Astrocyte (in vitro differentiated cells and primary cell): ENCODE data around the gene LIPC. TPM values are rescaled to one million over a fixed set of nuclear protein-coding genes. Genes with fewer than 3 reads are reported as not detected.

Experiments used
- DNase-seq: peaks from one replicate; pipeline ENCODE4 v3.0.0-alpha.2; 2010; ENCODE audit warnings: low read depth
- FAIRE-seq: peaks from 2 replicates; lab custom pipeline; 2011; peaks lifted over from hg19 to GRCh38; lab: Jason Lieb, UNC
- H2AFZ ChIP-seq: 2 replicates; pipeline ENCODE4 v1.6.0; 2012; ENCODE audit warnings: low read depth, low read length, inconsistent platforms
- H3K27ac ChIP-seq: 2 replicates; pipeline ENCODE4 v1.5.1; 2011; ENCODE audit warnings: low read depth, low read length, inconsistent platforms
- H3K27me3 ChIP-seq: 2 replicates; pipeline ENCODE4 v1.6.0; 2011; ENCODE audit warnings: low read length, inconsistent platforms; ENCODE audit not compliant: insufficient read depth
- H3K36me3 ChIP-seq: 2 replicates; pipeline ENCODE4 v1.5.1; 2011; ENCODE audit warnings: low read length, inconsistent platforms; ENCODE audit not compliant: insufficient read depth
- H3K4me1 ChIP-seq: 2 replicates; pipeline ENCODE4 v1.5.1; 2011; ENCODE audit warnings: low read length, inconsistent platforms; ENCODE audit not compliant: insufficient read depth
- H3K4me2 ChIP-seq: 2 replicates; pipeline ENCODE4 v1.6.0; 2012; ENCODE audit warnings: low read length, inconsistent platforms
- H3K4me3 ChIP-seq: 2 replicates; pipeline ENCODE4 v1.5.1; 2011; ENCODE audit warnings: low read depth, mild to moderate bottlenecking, low read length, inconsistent platforms; ENCODE audit not compliant: insufficient read depth
- H3K79me2 ChIP-seq: 2 replicates; pipeline ENCODE4 v1.6.0; 2012; ENCODE audit warnings: mild to moderate bottlenecking, low read length, inconsistent platforms; ENCODE audit not compliant: insufficient read depth
- H3K9ac ChIP-seq: 2 replicates; pipeline ENCODE4 v1.6.0; 2012; ENCODE audit warnings: mild to moderate bottlenecking, low read length, inconsistent platforms
- H3K9me3 ChIP-seq: 2 replicates; pipeline ENCODE4 v1.5.1; 2012; ENCODE audit warnings: low read depth, mild to moderate bottlenecking, low read length, inconsistent platforms; ENCODE audit not compliant: insufficient read depth
- H4K20me1 ChIP-seq: 2 replicates; pipeline ENCODE4 v1.6.0; 2012; ENCODE audit warnings: low read length, inconsistent platforms; ENCODE audit not compliant: insufficient read depth
- H3K27ac Mint-ChIP-seq: one replicate; pipeline ENCODE4 v1.8.0; 2021; ENCODE audit warnings: mild to moderate bottlenecking, mixed read lengths; ENCODE audit not compliant: unreplicated experiment
- H3K27me3 Mint-ChIP-seq: one replicate; pipeline ENCODE4 v1.8.0; 2021; ENCODE audit warnings: low read depth, mixed read lengths; ENCODE audit not compliant: unreplicated experiment
- H3K36me3 Mint-ChIP-seq: one replicate; pipeline ENCODE4 v1.8.0; 2021; ENCODE audit warnings: low read depth, mixed read lengths; ENCODE audit not compliant: unreplicated experiment
- H3K4me1 Mint-ChIP-seq: one replicate; pipeline ENCODE4 v1.8.0; 2021; ENCODE audit warnings: low read depth, mixed read lengths; ENCODE audit not compliant: unreplicated experiment
- H3K4me3 Mint-ChIP-seq: one replicate; pipeline ENCODE4 v1.8.0; 2021; ENCODE audit warnings: mild to moderate bottlenecking, moderate library complexity, mixed read lengths; ENCODE audit not compliant: unreplicated experiment
- H3K9me3 Mint-ChIP-seq: one replicate; pipeline ENCODE4 v1.8.0; 2021; ENCODE audit warnings: mild to moderate bottlenecking, mixed read lengths; ENCODE audit not compliant: unreplicated experiment
- CTCF ChIP-seq: IDR thresholded peaks from 2 replicates; pipeline ENCODE4 v1.5.1; 2011; ENCODE audit warnings: low read depth, mild to moderate bottlenecking, inconsistent platforms, low read length, moderate library complexity; ENCODE audit not compliant: insufficient read depth
- EZH2 ChIP-seq: IDR thresholded peaks from 2 replicates; pipeline ENCODE4 v1.6.1; 2012; ENCODE audit warnings: mild to moderate bottlenecking, low read length, inconsistent platforms; ENCODE audit not compliant: insufficient read depth
- total RNA-seq: library from RNA; stranded (reverse); gene quantifications from 2 replicates; pipeline ENCODE4 v1.2.1, GENCODE V29; 2021

Gene LIPC
- total RNA-seq, 1 donor from 2014 or later = not detected

GRCh38 chr15:58521293-58521991, 89.7 kb downstream of the LIPC start:
- no peak overlapping the region for H3K9ac ChIP-seq
- H3K4me3 ChIP-seq = no peak overlapping the region
- no peaks in the 10 kb centered on the region for H3K36me3 Mint-ChIP-seq
- no peaks in the 10 kb centered on the region for H4K20me1 ChIP-seq
- H3K4me3 Mint-ChIP-seq = peak overlapping the region; percentile 41
- no peaks in the 10 kb centered on the region for H3K36me3 ChIP-seq
- DNase-seq (peak; percentile 72), FAIRE-seq (no peak)
- H2AFZ ChIP-seq = peak overlapping the region; percentile 25
- H3K4me2 ChIP-seq = peak overlapping the region; percentile 33
- H3K27me3 Mint-ChIP-seq = peaks cover 2% of the 10 kb centered on the region
- H3K4me1 ChIP-seq = peaks cover 15% of the 10 kb centered on the region
- TF ChIP-seq EZH2 = no peak
- H3K79me2 ChIP-seq = no peaks in the 10 kb centered on the region
- H3K9me3 ChIP-seq = no peaks in the 10 kb centered on the region
- H3K27ac Mint-ChIP-seq = peak overlapping the region; percentile 23
- H3K27ac ChIP-seq = no peak overlapping the region
- peaks cover 32% of the 10 kb centered on the region for H3K4me1 Mint-ChIP-seq
- H3K9me3 Mint-ChIP-seq = no peaks in the 10 kb centered on the region
- no peaks in the 10 kb centered on the region for H3K27me3 ChIP-seq

DNA sequence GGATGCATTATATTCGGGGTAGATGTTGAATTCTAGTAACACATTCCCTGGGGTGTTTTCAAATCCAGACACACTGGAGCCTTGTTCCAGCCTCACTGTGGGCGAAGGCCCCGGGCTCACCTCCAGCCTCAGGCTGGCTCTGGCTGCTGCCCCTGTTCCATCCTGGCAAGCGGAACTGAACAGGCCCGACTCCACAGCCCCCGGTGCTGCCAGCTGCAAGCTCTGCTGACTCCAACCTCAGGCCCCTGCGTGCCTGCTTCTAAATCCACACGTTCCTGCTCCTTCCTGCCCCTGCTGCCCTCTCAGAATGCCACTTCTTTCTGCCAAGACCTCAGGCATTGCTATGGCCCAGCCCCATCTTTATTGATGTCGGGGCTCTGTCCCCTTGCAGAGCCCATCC, 90.6 kb downstream of the LIPC start:
- Histone ChIP-seq H4K20me1 (no peaks in the 10 kb centered on the region), H3K4me1 (peaks cover 15% of the 10 kb centered on the region), H3K4me2 (no peak overlapping the region), H3K27me3 (no peaks in the 10 kb centered on the region), H3K9ac (no peak overlapping the region), H3K27ac (no peak overlapping the region), H3K79me2 (no peaks in the 10 kb centered on the region), H3K36me3 (no peaks in the 10 kb centered on the region), H3K9me3 (no peaks in the 10 kb centered on the region), H2AFZ (no peak overlapping the region), H3K4me3 (no peak overlapping the region)
- Mint-ChIP-seq H3K36me3 (no peaks in the 10 kb centered on the region), H3K4me1 (peaks cover 28% of the 10 kb centered on the region), H3K9me3 (no peaks in the 10 kb centered on the region), H3K27ac (peak overlapping the region; percentile 49), H3K4me3 (no peak overlapping the region), H3K27me3 (peaks cover 2% of the 10 kb centered on the region)
- no peak for FAIRE-seq
- no peak for DNase-seq
- TF ChIP-seq EZH2 = no peak
- TF ChIP-seq CTCF = no peak

DNA sequence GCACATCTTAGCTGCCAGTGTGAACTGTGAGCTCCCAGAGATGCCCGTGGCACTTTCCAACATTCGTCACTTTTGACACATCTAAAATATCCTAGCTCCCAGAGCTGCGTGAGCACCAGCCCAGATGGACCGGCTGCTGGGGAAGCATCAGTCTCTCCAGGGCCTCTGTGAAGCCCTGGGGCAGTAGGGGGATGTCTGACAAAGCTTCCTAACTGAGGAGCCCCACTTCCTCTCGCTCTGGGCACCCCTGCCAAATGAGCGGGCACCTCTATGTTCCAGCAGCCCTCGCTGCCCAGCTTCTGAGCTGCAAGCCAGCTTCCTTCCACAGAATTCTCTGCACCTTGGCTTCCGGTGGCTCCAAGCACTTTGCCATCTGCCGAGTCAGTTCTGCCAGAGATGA, 91.1 kb downstream of the LIPC start:
- Histone ChIP-seq H3K4me3 (no peak overlapping the region), H3K36me3 (no peaks in the 10 kb centered on the region), H3K27me3 (no peaks in the 10 kb centered on the region), H3K9ac (no peak overlapping the region), H2AFZ (no peak overlapping the region), H4K20me1 (no peaks in the 10 kb centered on the region), H3K9me3 (no peaks in the 10 kb centered on the region), H3K27ac (no peak overlapping the region), H3K4me2 (no peak overlapping the region), H3K4me1 (peaks cover 15% of the 10 kb centered on the region), H3K79me2 (no peaks in the 10 kb centered on the region)
- FAIRE-seq (no peak), DNase-seq (no peak)
- Mint-ChIP-seq H3K36me3 (no peaks in the 10 kb centered on the region), H3K27ac (no peak overlapping the region), H3K27me3 (peaks cover 2% of the 10 kb centered on the region), H3K4me1 (peaks cover 28% of the 10 kb centered on the region), H3K9me3 (no peaks in the 10 kb centered on the region), H3K4me3 (no peak overlapping the region)
- no peak for TF ChIP-seq CTCF
- TF ChIP-seq EZH2 = no peak
